ENCODE data around the gene VCY. TPM values are rescaled to one million over a fixed set of nuclear protein-coding genes. Genes with fewer than 3 reads are reported as not detected.

VCY gene
- not detected in 2 replicates for total RNA-seq

DNA sequence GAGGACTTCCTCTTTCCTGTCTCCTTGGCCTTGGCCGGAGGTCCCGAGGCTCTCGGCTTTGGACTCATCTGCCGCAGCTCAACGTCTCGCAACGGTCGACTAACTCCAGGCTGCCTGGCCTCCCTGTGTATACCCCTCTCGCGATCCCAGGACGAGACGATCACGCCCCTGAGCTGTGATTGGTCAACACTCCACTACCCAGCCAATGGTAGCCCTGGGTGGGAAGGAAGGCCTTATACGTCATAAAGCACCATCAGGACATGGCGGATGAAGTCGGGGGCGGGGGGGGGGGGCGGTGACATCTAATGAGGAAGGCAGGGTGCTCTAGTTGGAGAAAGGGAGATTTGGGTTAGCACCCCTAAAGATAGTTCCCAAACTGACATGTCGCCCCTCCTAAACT is at the start of gene VCY:
TSS of gene VCY (minus strand) at position 101 of the 400 bp plus-strand sequence. CDS start at position 68, 33 bp downstream.

Other genes with a start within 250 kb of the VCY start
- gene VCY1B, start 69.8 kb upstream of the VCY start, total RNA-seq = not detected in 2 replicates